Measurements from ENCODE around the gene RNPEP.

DNA sequence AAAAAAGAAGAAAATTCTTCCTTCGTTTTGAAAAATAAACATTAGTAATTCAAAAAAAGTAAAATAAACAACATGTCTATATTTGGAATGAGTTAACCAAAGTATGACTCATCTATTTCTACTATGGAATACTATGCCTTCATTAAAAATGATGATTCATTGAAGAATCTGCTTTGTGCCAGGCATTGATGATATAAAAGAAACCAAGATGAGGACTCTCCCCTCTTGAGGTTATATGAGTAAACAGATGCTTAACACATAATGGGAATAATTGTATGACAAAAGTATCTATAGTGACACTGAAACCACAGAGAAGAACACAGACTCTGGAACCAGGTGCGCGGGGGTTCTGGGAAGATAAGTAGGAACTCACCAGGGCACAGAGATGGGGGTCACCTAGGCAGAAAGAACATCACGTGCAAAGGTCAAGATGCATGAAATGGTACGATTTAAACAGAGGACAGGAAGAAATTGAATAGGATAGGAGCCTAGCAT lies 46.8 kb downstream of the RNPEP start:
- TF ChIP-seq, protein P1, sequence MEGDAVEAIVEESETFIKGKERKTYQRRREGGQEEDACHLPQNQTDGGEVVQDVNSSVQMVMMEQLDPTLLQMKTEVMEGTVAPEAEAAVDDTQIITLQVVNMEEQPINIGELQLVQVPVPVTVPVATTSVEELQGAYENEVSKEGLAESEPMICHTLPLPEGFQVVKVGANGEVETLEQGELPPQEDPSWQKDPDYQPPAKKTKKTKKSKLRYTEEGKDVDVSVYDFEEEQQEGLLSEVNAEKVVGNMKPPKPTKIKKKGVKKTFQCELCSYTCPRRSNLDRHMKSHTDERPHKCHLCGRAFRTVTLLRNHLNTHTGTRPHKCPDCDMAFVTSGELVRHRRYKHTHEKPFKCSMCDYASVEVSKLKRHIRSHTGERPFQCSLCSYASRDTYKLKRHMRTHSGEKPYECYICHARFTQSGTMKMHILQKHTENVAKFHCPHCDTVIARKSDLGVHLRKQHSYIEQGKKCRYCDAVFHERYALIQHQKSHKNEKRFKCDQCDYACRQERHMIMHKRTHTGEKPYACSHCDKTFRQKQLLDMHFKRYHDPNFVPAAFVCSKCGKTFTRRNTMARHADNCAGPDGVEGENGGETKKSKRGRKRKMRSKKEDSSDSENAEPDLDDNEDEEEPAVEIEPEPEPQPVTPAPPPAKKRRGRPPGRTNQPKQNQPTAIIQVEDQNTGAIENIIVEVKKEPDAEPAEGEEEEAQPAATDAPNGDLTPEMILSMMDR (conservative IDR thresholded peaks at IDR 0.05; ENCODE audit: low read length) = no peak
- TF ChIP-seq EZH2phosphoT487 (IDR thresholded peaks at IDR 0.05; ENCODE audit: borderline replicate concordance) = no peak
